HG03280 (cell line): ENCODE data around the gene F12.

Experiments used
- ATAC-seq: cut with Tn5 transposase; IDR thresholded peaks from one replicate; pipeline ENCODE4 v1.9.1; 2021; ENCODE audit warnings: mild to moderate bottlenecking, moderate library complexity; ENCODE audit not compliant: unreplicated experiment

Gene F12

GRCh38 chr5:177447066-177447610 is 37.8 kb upstream of the F12 start:
- ATAC-seq, result peak; percentile 42

- peak; percentile 57 for ATAC-seq
These were observed 37.1 kb upstream of the F12 start, which contains the start of gene PRR7 for GRCh38 chr5:177446200-177447065. Gene PRR7 (plus strand): TSS chr5:177446814. CDS start chr5:177455068, 8,254 bp downstream.

- no peak for ATAC-seq
These were observed 36.5 kb upstream of the F12 start for GRCh38 chr5:177445917-177446199.

- no peak for ATAC-seq
These were observed 35.9 kb upstream of the F12 start for GRCh38 chr5:177445052-177445916.

- ATAC-seq, result no peak
These were observed 35.0 kb upstream of the F12 start for GRCh38 chr5:177444106-177445051.

- ATAC-seq, result no peak
These were observed 34.0 kb upstream of the F12 start for GRCh38 chr5:177443144-177443983.

- no peak for ATAC-seq
These were observed 32.9 kb upstream of the F12 start for GRCh38 chr5:177442066-177442826.

GRCh38 chr5:177440990-177441780 is 31.8 kb upstream of the F12 start:
- no peak for ATAC-seq

GRCh38 chr5:177440211-177440989 is 31.0 kb upstream of the F12 start:
- no peak for ATAC-seq

- ATAC-seq, result no peak
These were observed 30.2 kb upstream of the F12 start for GRCh38 chr5:177439518-177440053.

- ATAC-seq, result no peak
These were observed 29.1 kb upstream of the F12 start for GRCh38 chr5:177438468-177438867.

GRCh38 chr5:177437623-177438022 is 28.3 kb upstream of the F12 start:
- no peak for ATAC-seq

GRCh38 chr5:177435847-177436536 is 26.6 kb upstream of the F12 start:
- no peak for ATAC-seq

- no peak for ATAC-seq
These were observed 25.8 kb upstream of the F12 start for GRCh38 chr5:177434942-177435738.

- ATAC-seq, result no peak
These were observed 25.1 kb upstream of the F12 start for GRCh38 chr5:177434437-177434836.
